Measurements from ENCODE around the gene MITF. TPM values are rescaled to one million over a fixed set of nuclear protein-coding genes. Genes with fewer than 3 reads are reported as not detected.

The MITF gene
- total RNA-seq, 1 experiment from 2014 or later, result 1.9 TPM

- TF ChIP-seq TCF7L2 (IDR thresholded peaks at IDR 0.05; ENCODE audit: borderline replicate concordance, extremely low read depth, insufficient read depth, insufficient read length), result no peak
- TF ChIP-seq REST (IDR thresholded peaks at IDR 0.05; ENCODE audit: low read depth), result no peak
- no peak for TF ChIP-seq POLR2A (IDR thresholded peaks at IDR 0.05; ENCODE audit: borderline replicate concordance, extremely low read depth, insufficient read depth, insufficient read length)
- no peak for TF ChIP-seq ZFX (IDR thresholded peaks at IDR 0.05)
- BruUV-seq (replicated peaks), result no TSS peak
- ChIA-PET POLR2A (no interaction called here), RAD21 (ENCODE audit: low non-redundant PET in 1 of 2, low total read pairs in 2 of 2, uncharacterized antibody in 2 of 2, unreplicated experiment in 2 of 2) (no interaction called here), CTCF (no interaction called here)
- no peak for ATAC-seq
- Histone ChIP-seq H3K79me2 (ENCODE audit: insufficient read depth, low read length) (no peaks in the 10 kb centered on the region), H3K4me1 (ENCODE audit: control insufficient read depth in 1 of 2, insufficient read depth in 2 of 2, low read length in 2 of 2) (no peaks in the 10 kb centered on the region), H3K9ac (ENCODE audit: low read length) (no peak overlapping the region), H3K4me3 (replicated peaks in 1 of 2; ENCODE audit: low read depth in 1 of 2, low read length in 2 of 2) (no peak overlapping the region), H2AFZ (ENCODE audit: low read depth, low read length, poor library complexity, severe bottlenecking) (no peak overlapping the region), H3K9me3 (ENCODE audit: control insufficient read depth in 1 of 2, insufficient read depth in 1 of 2, low read depth in 1 of 2, low read length in 2 of 2) (no peaks in the 10 kb centered on the region), H3K36me3 (ENCODE audit: control insufficient read depth in 1 of 2, insufficient read depth in 2 of 2, low read length in 2 of 2) (no peaks in the 10 kb centered on the region), H4K20me1 (ENCODE audit: insufficient read depth) (no peaks in the 10 kb centered on the region), H3K27me3 (ENCODE audit: insufficient read depth, low read length) (no peaks in the 10 kb centered on the region), H3K9me2 (ENCODE audit: insufficient read depth) (no peaks in the 10 kb centered on the region), H3K4me2 (ENCODE audit: low read length) (no peak overlapping the region), H3K27ac (ENCODE audit: low read depth, low read length) (no peak overlapping the region)
- no peak for DNase-seq (ENCODE audit: low read depth, low spot score)
- intact Hi-C loops (cut with micrococcal nuclease), result no loop called here
Measured at GRCh38 chr3:69890691-69891090, 151.4 kb downstream of the MITF start.

GRCh38 chr3:69892706-69893105 is 153.4 kb downstream of the MITF start:
- no peaks in the 10 kb centered on the region for H3K9me2 ChIP-seq (ENCODE audit: insufficient read depth)
- intact Hi-C loops (cut with micrococcal nuclease), result no loop called here
- no peak overlapping the region for H3K4me3 ChIP-seq (replicated peaks in 1 of 2; ENCODE audit: low read depth in 1 of 2, low read length in 2 of 2)
- H4K20me1 ChIP-seq (ENCODE audit: insufficient read depth), result no peaks in the 10 kb centered on the region
- no peaks in the 10 kb centered on the region for H3K4me1 ChIP-seq (ENCODE audit: control insufficient read depth in 1 of 2, insufficient read depth in 2 of 2, low read length in 2 of 2)
- TF ChIP-seq POLR2A (IDR thresholded peaks at IDR 0.05; ENCODE audit: borderline replicate concordance, extremely low read depth, insufficient read depth, insufficient read length) (no peak), TCF7L2 (IDR thresholded peaks at IDR 0.05; ENCODE audit: borderline replicate concordance, extremely low read depth, insufficient read depth, insufficient read length) (no peak), EZH2phosphoT487 (IDR thresholded peaks at IDR 0.05; ENCODE audit: borderline replicate concordance) (no peak), ZFX (IDR thresholded peaks at IDR 0.05) (no peak), CTCF (IDR thresholded peaks at IDR 0.05 in 2 of 3, conservative IDR thresholded peaks at IDR 0.05 in 1 of 3; ENCODE audit: borderline replicate concordance in 1 of 3, insufficient read depth in 1 of 3, low read depth in 2 of 3, low read length in 2 of 3) (no peak), ZNF274 (IDR thresholded peaks at IDR 0.05; ENCODE audit: low read depth, low read length) (no peak)
- BruUV-seq (replicated peaks), result no TSS peak
- no peak overlapping the region for H3K4me2 ChIP-seq (ENCODE audit: low read length)
- H2AFZ ChIP-seq (ENCODE audit: low read depth, low read length, poor library complexity, severe bottlenecking), result no peak overlapping the region
- ChIA-PET CTCF (interaction anchor here (0.7 kb wide), 1 partner anchor 23 kb away, joined by 3 read pairs; no protein-coding TSS in a partner anchor), RAD21 (ENCODE audit: low non-redundant PET in 1 of 2, low total read pairs in 2 of 2, uncharacterized antibody in 2 of 2, unreplicated experiment in 2 of 2) (no interaction called here), POLR2A (no interaction called here)
- H3K9ac ChIP-seq (ENCODE audit: low read length), result no peak overlapping the region
- H3K9me3 ChIP-seq (ENCODE audit: control insufficient read depth in 1 of 2, insufficient read depth in 1 of 2, low read depth in 1 of 2, low read length in 2 of 2), result no peaks in the 10 kb centered on the region
- no peaks in the 10 kb centered on the region for H3K27me3 ChIP-seq (ENCODE audit: insufficient read depth, low read length)
- no peak overlapping the region for H3K27ac ChIP-seq (ENCODE audit: low read depth, low read length)
- H3K36me3 ChIP-seq (ENCODE audit: control insufficient read depth in 1 of 2, insufficient read depth in 2 of 2, low read length in 2 of 2), result no peaks in the 10 kb centered on the region
- H3K79me2 ChIP-seq (ENCODE audit: insufficient read depth, low read length), result no peaks in the 10 kb centered on the region
- no peak for DNase-seq (ENCODE audit: low read depth, low spot score)
- no peak for ATAC-seq

All from HCT116 (cell line).